Endothelial cell of umbilical vein (primary cell): ENCODE results near the gene AUTS2. TPM values are rescaled to one million over a fixed set of nuclear protein-coding genes. Genes with fewer than 3 reads are reported as not detected.

Source experiments
- BruUV-seq: library from RNA; stranded (reverse); fragments of 400-500 nt; replicated peaks from 2 replicates; lab custom pipeline; 2021; lab: Mats Ljungman, UMichigan
- CTCF ChIA-PET: fragments of 300-600, 350-600 bp; sonication (Branson Sonifier 250); formaldehyde crosslinking; loops from one replicate; lab custom pipeline; 2021; ENCODE audit warnings: antibody characterized with exemption, inconsistent platforms; lab: Charles Lee
- POLR2A ChIA-PET: fragments of 300-600, 350-600 bp; sonication (Branson Sonifier 250); formaldehyde crosslinking; loops from one replicate; lab custom pipeline; 2021; ENCODE audit warnings: antibody characterized with exemption, inconsistent platforms; lab: Charles Lee
- DNase-seq: peaks from one replicate; pipeline ENCODE4 v3.0.0-alpha.2; 2011; ENCODE audit warnings: low read depth, low spot score
- FAIRE-seq: peaks from 2 replicates; lab custom pipeline; 2011; peaks lifted over from hg19 to GRCh38; lab: Jason Lieb, UNC
- H2AFZ ChIP-seq: 2 replicates; pipeline ENCODE4 v1.6.0; 2012; ENCODE audit warnings: low read depth, low read length, control low read depth, inconsistent platforms
- H3K27ac ChIP-seq: 2 replicates; pipeline ENCODE4 v1.5.1; 2011; ENCODE audit warnings: low read depth, mild to moderate bottlenecking, control low read depth, low read length, moderate library complexity; ENCODE audit not compliant: insufficient read depth
- H3K27me3 ChIP-seq, 2 experiments: 2 replicates each; pipeline versions ENCODE4 v1.6.0 to v1.6.1; 2011; ENCODE audit warnings: low read length in 2 of 2, mixed read lengths in 1 of 2; ENCODE audit not compliant: control insufficient read depth in 2 of 2, insufficient read depth in 2 of 2
- H3K36me3 ChIP-seq, 2 experiments: 2 replicates in 1 of 2; 3 replicates in 1 of 2; pipeline ENCODE4 v1.5.1; 2011; ENCODE audit warnings: low read length in 2 of 2, mild to moderate bottlenecking in 1 of 2, moderate library complexity in 1 of 2; ENCODE audit not compliant: control insufficient read depth in 2 of 2, insufficient read depth in 2 of 2; ENCODE audit errors: extremely low read depth in 1 of 2
- H3K4me1 ChIP-seq: 3 replicates; pipeline ENCODE4 v1.5.1; 2011; ENCODE audit warnings: mild to moderate bottlenecking, low read length; ENCODE audit not compliant: control insufficient read depth, insufficient read depth; ENCODE audit errors: extremely low read depth
- H3K4me2 ChIP-seq: 2 replicates; pipeline ENCODE4 v1.6.1; 2011; ENCODE audit warnings: low read length, control low read depth, mixed read lengths; ENCODE audit not compliant: insufficient read depth
- H3K4me3 ChIP-seq, 3 experiments: fragments of 200-600 bp in 1 of 3; sonication (generic), shearing (Covaris generic) in 1 of 3; replicated peaks in 1 of 3; 2 replicates each; pipeline ENCODE4 v1.5.1; 2011 to 2016; ENCODE audit warnings: control low read depth in 3 of 3, low read length in 3 of 3, mild to moderate bottlenecking in 2 of 3, inconsistent platforms in 1 of 3, low read depth in 1 of 3, moderate library complexity in 1 of 3; ENCODE audit not compliant: insufficient read depth in 1 of 3
- H3K79me2 ChIP-seq: 2 replicates; pipeline ENCODE4 v1.6.0; 2012; ENCODE audit warnings: low read length, inconsistent platforms; ENCODE audit not compliant: control insufficient read depth, insufficient read depth
- H3K9ac ChIP-seq: replicated peaks from 2 replicates; pipeline ENCODE3; 2011; ENCODE audit warnings: low read length, control low read depth; ENCODE audit not compliant: insufficient read depth; ENCODE audit errors: extremely low read depth
- H3K9me1 ChIP-seq: replicated peaks from 3 replicates; pipeline ENCODE4 v1.6.0; 2011; ENCODE audit warnings: mild to moderate bottlenecking, low read length; ENCODE audit not compliant: control insufficient read depth, insufficient read depth; ENCODE audit errors: extremely low read depth
- H3K9me3 ChIP-seq: replicated peaks from 2 replicates; pipeline ENCODE4 v1.5.1; 2012; ENCODE audit warnings: low read length, inconsistent platforms; ENCODE audit not compliant: control insufficient read depth, insufficient read depth
- H4K20me1 ChIP-seq: replicated peaks from 2 replicates; pipeline ENCODE3; 2011; ENCODE audit warnings: mild to moderate bottlenecking, low read length; ENCODE audit not compliant: control insufficient read depth, insufficient read depth; ENCODE audit errors: extremely low read depth
- CTCF ChIP-seq, 2 donors: IDR thresholded peaks; 1 replicate in 1 of 2; 2 replicates in 1 of 2; pipeline ENCODE4 v1.5.1; 2011; ENCODE audit warnings: low read length in 2 of 2, mild to moderate bottlenecking in 2 of 2, moderate library complexity in 2 of 2, control low read depth in 1 of 2, inconsistent platforms in 1 of 2, low read depth in 1 of 2; ENCODE audit not compliant: insufficient read depth in 1 of 2; ENCODE audit errors: extremely low read depth in 1 of 2
- EZH2 ChIP-seq: IDR thresholded peaks from 2 replicates; pipeline ENCODE4 v1.6.1; 2012; ENCODE audit warnings: borderline replicate concordance, low read depth, mild to moderate bottlenecking, moderate library complexity, low read length, inconsistent platforms; ENCODE audit not compliant: severe bottlenecking
- FOS ChIP-seq: IDR thresholded peaks from 2 replicates; pipeline ENCODE4 v1.6.1; 2011; ENCODE audit warnings: mild to moderate bottlenecking, low read length, moderate library complexity, borderline replicate concordance; ENCODE audit not compliant: insufficient read depth
- GATA2 ChIP-seq: IDR thresholded peaks from 2 replicates; pipeline ENCODE4 v1.7.0; 2011; ENCODE audit warnings: low read depth, mild to moderate bottlenecking, moderate library complexity, mixed read lengths, low read length; ENCODE audit not compliant: insufficient read length, insufficient read depth
- MAX ChIP-seq: IDR thresholded peaks from 2 replicates; pipeline ENCODE4 v1.6.1; 2011; ENCODE audit not compliant: insufficient read depth, insufficient read length
- MYC ChIP-seq: IDR thresholded peaks from one replicate; pipeline ENCODE4 v1.6.1; 2011; ENCODE audit warnings: mild to moderate bottlenecking, low read depth, low read length
- POLR2A ChIP-seq: IDR thresholded peaks from 2 replicates; pipeline ENCODE4 v1.6.1; 2012; ENCODE audit warnings: low read depth, mild to moderate bottlenecking, control low read depth, low read length
- POLR2AphosphoS5 ChIP-seq: IDR thresholded peaks from 2 replicates; pipeline ENCODE4 v1.6.1; 2012; ENCODE audit warnings: low read depth, mild to moderate bottlenecking, control low read depth, low read length, moderate library complexity; ENCODE audit not compliant: insufficient read depth
- dilution Hi-C: fragments of 300-500 bp; cut with MboI; formaldehyde crosslinking; loops from one replicate; pipeline ENCODE4 v1.15.0; 2019; ENCODE audit warnings: low sequenced_read_pairs; ENCODE audit not compliant: extremely low pct_ligation_motif_present
- intact Hi-C: fragments of 100-400 bp; cut with micrococcal nuclease; formaldehyde crosslinking; loops from one replicate; pipeline ENCODE4 v1.10.0; 2022
- polyA plus RNA-seq, 4 experiments: library from polyadenylated mRNA; depleted of rRNA in 3 of 4; stranded (reverse) in 3 of 4; unstranded in 1 of 4; fragments of >200 nt; gene quantifications; 2 replicates each; pipeline versions ENCODE4 v1.2.1 to v1.2.3, GENCODE V29; 2011 to 2012; ENCODE audit warnings: missing spikeins in 1 of 4
- total RNA-seq: library from RNA; stranded (reverse); gene quantifications from 2 replicates; pipeline ENCODE4 v1.2.3, GENCODE V29; 2021

The AUTS2 gene
- total and polyA plus RNA-seq, 2 donors (not counting 3 experiments of a cell fraction or from before 2014, with no cell fraction given): 0.59 to 8.0 TPM

GRCh38 chr7:70762696-70763095, 1164.4 kb downstream of the AUTS2 start:
- no peak overlapping the region for H3K9ac ChIP-seq
- H2AFZ ChIP-seq: no peak overlapping the region
- TF ChIP-seq CTCF (IDR thresholded peaks at IDR 0.05; ENCODE audit: extremely low read depth in 1 of 2, insufficient read depth in 1 of 2, low read depth in 1 of 2, low read length in 2 of 2): no peak
- TF ChIP-seq GATA2: no peak
- TF ChIP-seq FOS: no peak
- no peak for TF ChIP-seq EZH2
- no peaks in the 10 kb centered on the region for H3K9me1 ChIP-seq
- H3K4me3 ChIP-seq: no peak overlapping the region
- H3K4me1 ChIP-seq: no peaks in the 10 kb centered on the region
- intact Hi-C loops: no loop called here
- dilution Hi-C loops: no loop called here
- H3K4me2 ChIP-seq: no peak overlapping the region
- FAIRE-seq (no peak), DNase-seq (no peak)
- no peaks in the 10 kb centered on the region for H4K20me1 ChIP-seq
- POLR2A ChIA-PET: no interaction called here
- CTCF ChIA-PET: no interaction called here
- H3K9me3 ChIP-seq: no peaks in the 10 kb centered on the region
- BruUV-seq: no TSS peak
- H3K79me2 ChIP-seq: no peaks in the 10 kb centered on the region
- no peak overlapping the region for H3K27ac ChIP-seq
- H3K36me3 ChIP-seq: no peaks in the 10 kb centered on the region
- H3K27me3 ChIP-seq: no peaks in the 10 kb centered on the region

GRCh38 chr7:70763961-70764691, 1165.9 kb downstream of the AUTS2 start:
- Histone ChIP-seq H3K9ac (no peak overlapping the region), H3K27ac (no peak overlapping the region), H4K20me1 (no peaks in the 10 kb centered on the region), H2AFZ (no peak overlapping the region), H3K79me2 (no peaks in the 10 kb centered on the region), H3K27me3 (no peaks in the 10 kb centered on the region), H3K9me3 (no peaks in the 10 kb centered on the region), H3K9me1 (no peaks in the 10 kb centered on the region), H3K36me3 (no peaks in the 10 kb centered on the region), H3K4me3 (no peak overlapping the region), H3K4me2 (no peak overlapping the region), H3K4me1 (no peaks in the 10 kb centered on the region)
- intact Hi-C loops: no loop called here
- DNase-seq (no peak), FAIRE-seq (no peak)
- TF ChIP-seq POLR2AphosphoS5 (no peak), CTCF (IDR thresholded peaks at IDR 0.05; ENCODE audit: extremely low read depth in 1 of 2, insufficient read depth in 1 of 2, low read depth in 1 of 2, low read length in 2 of 2) (no peak), EZH2 (no peak), MYC (no peak), MAX (no peak), POLR2A (no peak)
- CTCF ChIA-PET: no interaction called here
- POLR2A ChIA-PET: no interaction called here
- no TSS peak for BruUV-seq
- dilution Hi-C loops: no loop called here
